ENCODE results near the gene ADGRA3.

GRCh38 chr4:22454955-22455354, 60.9 kb downstream of the ADGRA3 start:
- no peak for TF ChIP-seq PBX3 (IDR thresholded peaks at IDR 0.05)
- TF ChIP-seq CTCF (IDR thresholded peaks at IDR 0.05): no peak
- no peak for TF ChIP-seq TAF1 (IDR thresholded peaks at IDR 0.05; ENCODE audit: borderline replicate concordance, low read depth, low read length)
- no peak for TF ChIP-seq USF2 (IDR thresholded peaks at IDR 0.05; ENCODE audit: borderline replicate concordance, low read depth, low read length)
- TF ChIP-seq GABPA (IDR thresholded peaks at IDR 0.05; ENCODE audit: low read depth): no peak
- no peak for TF ChIP-seq IRF3 (IDR thresholded peaks at IDR 0.05; ENCODE audit: low read depth, low read length)
- no peak for TF ChIP-seq USF1 (IDR thresholded peaks at IDR 0.05; ENCODE audit: borderline replicate concordance, low read depth)
- no peak for TF ChIP-seq REST (IDR thresholded peaks at IDR 0.05; ENCODE audit: low read depth, low read length)
- no peak for TF ChIP-seq EZH2phosphoT487 (IDR thresholded peaks at IDR 0.05; ENCODE audit: borderline replicate concordance, low read depth)
- no peak for TF ChIP-seq EP300 (IDR thresholded peaks at IDR 0.05; ENCODE audit: borderline replicate concordance in 1 of 2, low read depth in 1 of 2, low read length in 1 of 2)
- TF ChIP-seq POLR2AphosphoS5 (IDR thresholded peaks at IDR 0.05; ENCODE audit: low read depth, low read length): no peak
- no peak for TF ChIP-seq SIN3A (IDR thresholded peaks at IDR 0.05; ENCODE audit: borderline replicate concordance, low read depth, low read length)
- TF ChIP-seq NFIC (IDR thresholded peaks at IDR 0.05; ENCODE audit: borderline replicate concordance): no peak
